H9 (cell line): ENCODE data around the gene PAPOLA. TPM values are rescaled to one million over a fixed set of nuclear protein-coding genes. Genes with fewer than 3 reads are reported as not detected.

Source experiments
- DNase-seq: peaks from one replicate; pipeline ENCODE4 v3.0.0-alpha.2; 2017
- H2AFZ ChIP-seq: one replicate; pipeline ENCODE4 v1.6.1; 2013; ENCODE audit warnings: mild to moderate bottlenecking, low read length, control low read depth, moderate library complexity
- H2AK5ac ChIP-seq: 2 replicates; pipeline ENCODE4 v1.6.1; 2013; ENCODE audit warnings: low read length, control low read depth, mixed read lengths; ENCODE audit not compliant: insufficient read length
- H2BK120ac ChIP-seq: one replicate; pipeline ENCODE4 v1.6.1; 2013; ENCODE audit warnings: low read depth, mild to moderate bottlenecking, low read length, control low read depth, inconsistent platforms; ENCODE audit not compliant: poor library complexity, severe bottlenecking
- H2BK12ac ChIP-seq: 2 replicates; pipeline ENCODE4 v1.6.1; 2013; ENCODE audit warnings: low read length, control low read depth, mixed read lengths, low read depth; ENCODE audit not compliant: insufficient read length
- H2BK15ac ChIP-seq: 2 replicates; pipeline ENCODE4 v1.6.1; 2013; ENCODE audit warnings: low read depth, low read length, control low read depth
- H2BK20ac ChIP-seq: one replicate; pipeline ENCODE4 v1.6.1; 2013; ENCODE audit warnings: low read depth, mild to moderate bottlenecking, low read length, control low read depth, inconsistent platforms; ENCODE audit not compliant: poor library complexity, severe bottlenecking
- H2BK5ac ChIP-seq: 2 replicates; pipeline ENCODE4 v1.6.1; 2013; ENCODE audit warnings: low read length, control low read depth, mixed read lengths; ENCODE audit not compliant: insufficient read length
- H3K14ac ChIP-seq: 2 replicates; pipeline ENCODE4 v1.6.1; 2013; ENCODE audit warnings: low read length, control low read depth; ENCODE audit not compliant: insufficient read depth
- H3K18ac ChIP-seq: 2 replicates; pipeline ENCODE4 v1.6.1; 2013; ENCODE audit warnings: low read depth, mild to moderate bottlenecking, mixed read lengths, low read length, control low read depth; ENCODE audit not compliant: insufficient read length
- H3K23ac ChIP-seq: 2 replicates; pipeline ENCODE4 v1.6.1; 2013; ENCODE audit warnings: low read length, control low read depth, mixed read lengths, low read depth; ENCODE audit not compliant: insufficient read length
- H3K23me2 ChIP-seq: 2 replicates; pipeline ENCODE4 v1.6.1; 2013; ENCODE audit warnings: low read depth, mild to moderate bottlenecking, mixed read lengths, low read length, control low read depth; ENCODE audit not compliant: insufficient read length, poor library complexity, severe bottlenecking
- H3K27ac ChIP-seq: 2 replicates; pipeline ENCODE4 v1.5.1; 2013; ENCODE audit warnings: low read length, control low read depth, mixed read lengths, low read depth; ENCODE audit not compliant: insufficient read length
- H3K27me3 ChIP-seq: 2 replicates; pipeline ENCODE4 v1.6.1; 2013; ENCODE audit warnings: low read length, control low read depth, inconsistent platforms; ENCODE audit not compliant: insufficient read depth
- H3K4ac ChIP-seq: 2 replicates; pipeline ENCODE4 v1.6.1; 2013; ENCODE audit warnings: low read depth, mild to moderate bottlenecking, control low read depth, inconsistent platforms, low read length, moderate library complexity
- H3K4me1 ChIP-seq: 2 replicates; pipeline ENCODE4 v1.6.1; 2013; ENCODE audit warnings: low read length, control low read depth, inconsistent platforms; ENCODE audit not compliant: insufficient read depth
- H3K4me2 ChIP-seq: 2 replicates; pipeline ENCODE4 v1.6.1; 2013; ENCODE audit warnings: low read length, control low read depth, mixed read lengths; ENCODE audit not compliant: insufficient read length, insufficient read depth
- H3K56ac ChIP-seq: 2 replicates; pipeline ENCODE4 v1.6.1; 2013; ENCODE audit warnings: low read depth, mild to moderate bottlenecking, mixed read lengths, low read length, control low read depth; ENCODE audit not compliant: insufficient read length
- H3K79me1 ChIP-seq: 2 replicates; pipeline ENCODE4 v1.6.1; 2013; ENCODE audit warnings: low read depth, mild to moderate bottlenecking, moderate library complexity, low read length, control low read depth, inconsistent platforms; ENCODE audit not compliant: insufficient read depth, poor library complexity, severe bottlenecking
- H3K79me2 ChIP-seq: 2 replicates; pipeline ENCODE4 v1.6.1; 2013; ENCODE audit warnings: low read length, control low read depth, inconsistent platforms; ENCODE audit not compliant: insufficient read depth
- H3K9ac ChIP-seq: 2 replicates; pipeline ENCODE4 v1.6.1; 2013; ENCODE audit warnings: low read length, control low read depth, mixed read lengths; ENCODE audit not compliant: insufficient read length; ENCODE audit errors: extremely low read depth
- H3K9me3 ChIP-seq: one replicate; pipeline ENCODE4 v1.6.1; 2013; ENCODE audit warnings: low read depth, low read length, inconsistent platforms; ENCODE audit not compliant: control insufficient read depth
- H3T11ph ChIP-seq: one replicate; pipeline ENCODE4 v1.6.1; 2013; ENCODE audit warnings: mild to moderate bottlenecking, low read length, control low read depth, inconsistent platforms
- H4K20me1 ChIP-seq: one replicate; pipeline ENCODE4 v1.6.1; 2013; ENCODE audit not compliant: control insufficient read depth, insufficient read length, insufficient read depth
- H4K5ac ChIP-seq: 2 replicates; pipeline ENCODE4 v1.6.1; 2013; ENCODE audit warnings: low read depth, mild to moderate bottlenecking, mixed read lengths, low read length, control low read depth; ENCODE audit not compliant: insufficient read length
- H4K8ac ChIP-seq: replicated peaks from 2 replicates; pipeline ENCODE4 v1.6.1; 2013; ENCODE audit warnings: low read length, control low read depth, mixed read lengths, low read depth; ENCODE audit not compliant: insufficient read length
- H4K91ac ChIP-seq: 2 replicates; pipeline ENCODE4 v1.6.1; 2013; ENCODE audit warnings: low read depth, mild to moderate bottlenecking, moderate library complexity, mixed read lengths, low read length, control low read depth; ENCODE audit not compliant: insufficient read length
- H3K27ac Mint-ChIP-seq, 3 experiments: 2 replicates in 2 of 3; 3 replicates in 1 of 3; pipeline ENCODE4 v1.8.0; 2020 to 2021; ENCODE audit warnings: mixed read lengths in 3 of 3, mild to moderate bottlenecking in 1 of 3, moderate library complexity in 1 of 3
- H3K27me3 Mint-ChIP-seq: 2 replicates; pipeline ENCODE4 v1.8.0; 2021; ENCODE audit warnings: low read depth, mild to moderate bottlenecking, moderate library complexity, mixed read lengths
- H3K36me3 Mint-ChIP-seq, 3 experiments: 2 replicates in 2 of 3; 3 replicates in 1 of 3; pipeline ENCODE4 v1.8.0; 2020 to 2021; ENCODE audit warnings: low read depth in 3 of 3, mixed read lengths in 3 of 3; ENCODE audit not compliant: insufficient read depth in 1 of 3
- H3K4me1 Mint-ChIP-seq, 2 experiments: 2 replicates each; pipeline ENCODE4 v1.8.0; 2020; ENCODE audit warnings: mixed read lengths in 2 of 2
- H3K4me3 Mint-ChIP-seq, 2 experiments: 2 replicates in 1 of 2; 3 replicates in 1 of 2; pipeline ENCODE4 v1.8.0; 2020 to 2021; ENCODE audit warnings: mild to moderate bottlenecking in 2 of 2, mixed read lengths in 2 of 2, moderate library complexity in 1 of 2
- H3K9me3 Mint-ChIP-seq, 2 experiments: 2 replicates in 1 of 2; 3 replicates in 1 of 2; pipeline ENCODE4 v1.8.0; 2020; ENCODE audit warnings: mild to moderate bottlenecking in 2 of 2, mixed read lengths in 2 of 2, moderate library complexity in 1 of 2
- CTCF ChIP-seq: fragments of 200-600 bp; sonication (generic); conservative IDR thresholded peaks from 3 replicates; pipeline ENCODE4 v1.8.0; 2021; ENCODE audit warnings: antibody characterized with exemption, mild to moderate bottlenecking
- WGBS: extraction: QIAGEN DNeasy Blood & Tissue Kit; methylation state at CpG from one replicate; pipeline ENCODE4 v1.1.7; 2013; ENCODE audit warnings: missing lambda C conversion rate, low lambda C conversion rate, mixed read lengths; ENCODE audit not compliant: insufficient read length; ENCODE audit errors: extremely low coverage; 5-methylcytosine and 5-hydroxymethylcytosine counted together
- total RNA-seq: library from RNA; stranded (reverse); gene quantifications from 2 replicates; pipeline ENCODE4 v1.2.1, GENCODE V29; 2021

The PAPOLA gene
- total RNA-seq, 1 experiment from 2014 or later, result 188 TPM

- peaks cover 26% of the 10 kb centered on the region for H3K27me3 Mint-ChIP-seq
- Histone ChIP-seq H3K4me2 (no peak overlapping the region), H3K4ac (no peak overlapping the region), H3K27ac (no peak overlapping the region), H3K9ac (no peak overlapping the region), H4K91ac (no peak overlapping the region), H4K8ac (no peak overlapping the region), H4K20me1 (no peaks in the 10 kb centered on the region), H2BK5ac (no peak overlapping the region), H4K5ac (no peak overlapping the region), H3K56ac (no peak overlapping the region), H3K23ac (no peak overlapping the region), H3K23me2 (no peaks in the 10 kb centered on the region), H2BK15ac (no peak overlapping the region), H3K27me3 (no peaks in the 10 kb centered on the region), H2BK20ac (no peak overlapping the region), H2BK12ac (no peak overlapping the region), H2AK5ac (no peak overlapping the region), H3K4me1 (no peaks in the 10 kb centered on the region), H2AFZ (no peak overlapping the region), H3K79me1 (no peaks in the 10 kb centered on the region), H3K79me2 (no peaks in the 10 kb centered on the region), H3K9me3 (no peaks in the 10 kb centered on the region), H2BK120ac (no peak overlapping the region), H3K18ac (no peak overlapping the region), H3T11ph (no peak overlapping the region), H3K14ac (no peak overlapping the region)
- H3K9me3 Mint-ChIP-seq, result no peaks in the 10 kb centered on the region; a peak in 1 of 5 replicates
- peaks cover 0 to 2% (median 0%) of the 10 kb centered on the region in 3 experiments; a peak in 1 of 7 replicates for H3K36me3 Mint-ChIP-seq
- H3K4me1 Mint-ChIP-seq, result no peaks in the 10 kb centered on the region
- WGBS, result no CpG with 5 or more reads among the region's 2 CpGs
- H3K27ac Mint-ChIP-seq, result no peak overlapping the region
- no peak overlapping the region for H3K4me3 Mint-ChIP-seq
- TF ChIP-seq CTCF, result no peak
- no peak for DNase-seq
Observed at GRCh38 chr14:96602186-96602585, 100.0 kb downstream of the PAPOLA start.
